Coronary artery (tissue), 2 donors: ENCODE results near the gene VMAC.

Experiments
- DNase-seq: peaks from one replicate; pipeline ENCODE4 v3.0.0-alpha.2; 2017; ENCODE audit warnings: low spot score
- H3K27ac ChIP-seq, 2 donors: fragments of 200-600 bp; sonication (generic); one replicate each; pipeline ENCODE4 v1.5.1; 2016 to 2019
- H3K4me3 ChIP-seq: fragments of 200-600 bp; sonication (generic); 2 replicates; pipeline ENCODE4 v1.5.1; 2016; ENCODE audit warnings: mild to moderate bottlenecking, moderate library complexity
- TF ChIP-seq, protein P1 (sequence below): fragments of 200-600 bp; sonication (generic); IDR thresholded peaks from one replicate; pipeline ENCODE4 v1.5.1; 2019; ENCODE audit warnings: antibody characterized with exemption

The VMAC gene

DNA sequence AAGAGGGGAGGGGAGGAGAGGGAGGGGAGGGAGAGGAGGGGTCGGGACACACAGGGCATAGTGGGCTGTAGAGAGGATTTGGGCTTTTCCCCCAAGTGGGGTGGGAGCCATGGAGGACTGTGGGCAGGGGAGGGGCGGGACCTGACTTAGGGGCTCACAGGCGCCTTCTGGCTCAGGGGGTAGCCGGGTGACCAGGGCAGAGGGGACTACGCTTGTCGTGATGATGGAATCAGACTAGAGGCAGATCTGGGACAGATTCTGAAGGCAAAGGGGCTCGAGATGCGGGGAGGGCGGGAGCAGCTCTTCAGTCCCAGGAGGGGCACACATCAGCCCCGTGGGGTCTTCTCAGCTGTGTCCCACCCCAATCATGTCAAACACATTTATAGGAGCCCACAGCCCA lies 14.6 kb upstream of the VMAC start:
- TF ChIP-seq, protein P1, sequence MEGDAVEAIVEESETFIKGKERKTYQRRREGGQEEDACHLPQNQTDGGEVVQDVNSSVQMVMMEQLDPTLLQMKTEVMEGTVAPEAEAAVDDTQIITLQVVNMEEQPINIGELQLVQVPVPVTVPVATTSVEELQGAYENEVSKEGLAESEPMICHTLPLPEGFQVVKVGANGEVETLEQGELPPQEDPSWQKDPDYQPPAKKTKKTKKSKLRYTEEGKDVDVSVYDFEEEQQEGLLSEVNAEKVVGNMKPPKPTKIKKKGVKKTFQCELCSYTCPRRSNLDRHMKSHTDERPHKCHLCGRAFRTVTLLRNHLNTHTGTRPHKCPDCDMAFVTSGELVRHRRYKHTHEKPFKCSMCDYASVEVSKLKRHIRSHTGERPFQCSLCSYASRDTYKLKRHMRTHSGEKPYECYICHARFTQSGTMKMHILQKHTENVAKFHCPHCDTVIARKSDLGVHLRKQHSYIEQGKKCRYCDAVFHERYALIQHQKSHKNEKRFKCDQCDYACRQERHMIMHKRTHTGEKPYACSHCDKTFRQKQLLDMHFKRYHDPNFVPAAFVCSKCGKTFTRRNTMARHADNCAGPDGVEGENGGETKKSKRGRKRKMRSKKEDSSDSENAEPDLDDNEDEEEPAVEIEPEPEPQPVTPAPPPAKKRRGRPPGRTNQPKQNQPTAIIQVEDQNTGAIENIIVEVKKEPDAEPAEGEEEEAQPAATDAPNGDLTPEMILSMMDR: no peak
- no peak overlapping the region for H3K27ac ChIP-seq
- DNase-seq: no peak

DNA sequence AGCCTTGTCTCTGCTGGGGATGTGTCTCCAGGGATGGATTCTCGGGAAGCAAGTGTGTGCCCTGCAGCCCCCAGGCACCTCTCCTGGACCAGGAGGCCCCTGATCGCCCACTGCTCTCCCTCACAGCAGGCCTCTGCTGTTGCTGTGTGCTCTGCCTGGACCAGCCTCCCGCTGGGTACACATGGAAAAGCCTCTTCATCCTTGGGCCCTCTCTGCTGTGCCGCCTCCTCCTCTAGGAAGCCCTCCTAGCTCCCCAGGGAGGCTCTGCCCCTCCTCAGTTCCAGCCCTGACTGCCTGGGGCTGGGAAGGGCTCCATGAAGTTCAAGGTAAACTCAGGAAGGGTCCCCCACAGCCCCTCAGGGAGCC lies 13.1 kb upstream of the VMAC start:
- Histone ChIP-seq H3K27ac (no peak overlapping the region), H3K4me3 (no peak overlapping the region)
- no peak for DNase-seq
- TF ChIP-seq, protein P1: no peak

More for the DNA sequence above, 14.6 kb upstream of the VMAC start:
- H3K4me3 ChIP-seq: no peak overlapping the region

DNA sequence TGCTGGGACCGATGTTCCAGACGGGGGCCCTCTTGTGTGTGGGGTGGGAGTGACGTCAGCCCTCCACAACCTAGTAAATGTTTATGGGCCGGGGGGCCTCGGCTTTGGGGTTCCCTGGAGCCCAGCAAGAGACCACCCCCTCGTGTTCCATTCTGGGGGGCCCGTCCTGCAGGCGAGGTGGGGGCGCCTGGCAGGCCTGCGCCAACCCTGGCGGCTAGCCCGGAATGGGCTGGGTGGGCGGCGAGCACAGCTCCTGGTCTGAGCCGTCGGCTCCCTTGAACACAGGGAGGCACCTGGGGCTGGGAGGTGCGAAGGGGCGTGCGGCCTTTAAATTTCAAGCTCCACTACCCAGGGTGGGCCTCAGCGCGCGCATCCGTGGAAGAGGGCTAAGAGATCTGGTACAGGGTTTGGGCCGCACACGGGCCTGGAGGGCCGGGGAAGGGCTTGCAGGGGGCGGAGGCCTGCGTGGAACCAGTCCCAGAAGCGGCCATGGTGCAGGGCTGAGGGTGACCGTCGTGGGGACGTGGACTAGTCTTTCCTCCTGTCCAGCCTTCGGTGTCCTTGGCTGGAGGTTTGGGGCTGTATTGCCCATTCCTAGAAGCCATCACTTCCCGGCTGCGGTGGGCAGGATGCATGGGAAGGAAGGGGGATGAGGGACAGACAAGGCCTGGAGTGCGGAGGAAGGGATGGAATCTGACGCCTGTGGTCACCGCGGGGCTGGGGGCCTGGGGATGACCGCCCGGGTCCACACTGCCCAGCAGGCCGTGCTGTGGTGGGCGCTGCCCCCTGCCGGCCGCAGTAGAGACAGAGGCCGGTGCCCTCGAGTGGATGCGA lies 12.5 kb upstream of the VMAC start:
- Histone ChIP-seq H3K4me3 (no peak overlapping the region), H3K27ac (no peak overlapping the region)
- DNase-seq: no peak
- TF ChIP-seq, protein P1: no peak

DNA sequence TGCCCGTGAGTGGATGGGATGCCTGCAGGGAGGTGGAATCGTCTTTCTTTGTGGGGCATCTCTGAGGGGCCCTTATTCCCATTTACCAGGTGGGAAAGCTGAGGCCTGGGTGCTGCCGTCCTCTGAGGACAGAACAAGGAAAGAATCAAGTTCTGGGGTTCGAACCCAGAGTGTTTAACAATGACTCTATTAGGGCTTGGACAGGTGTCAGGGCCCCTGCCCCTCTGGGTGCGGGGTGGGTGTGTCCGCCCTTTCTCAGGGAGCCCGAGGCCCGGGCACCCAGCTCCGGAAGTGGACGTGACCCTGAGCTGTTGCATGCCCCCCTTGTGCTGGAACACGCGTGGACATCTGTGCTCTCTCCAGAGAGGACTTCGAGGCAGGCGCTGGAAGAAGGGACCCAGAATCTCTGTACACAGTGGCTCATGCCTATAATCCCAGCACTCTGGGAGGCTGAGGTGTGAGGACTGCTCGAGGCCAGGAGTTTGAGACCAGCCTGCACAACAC lies 11.8 kb upstream of the VMAC start:
- H3K27ac ChIP-seq: no peak overlapping the region
- DNase-seq: no peak

DNA sequence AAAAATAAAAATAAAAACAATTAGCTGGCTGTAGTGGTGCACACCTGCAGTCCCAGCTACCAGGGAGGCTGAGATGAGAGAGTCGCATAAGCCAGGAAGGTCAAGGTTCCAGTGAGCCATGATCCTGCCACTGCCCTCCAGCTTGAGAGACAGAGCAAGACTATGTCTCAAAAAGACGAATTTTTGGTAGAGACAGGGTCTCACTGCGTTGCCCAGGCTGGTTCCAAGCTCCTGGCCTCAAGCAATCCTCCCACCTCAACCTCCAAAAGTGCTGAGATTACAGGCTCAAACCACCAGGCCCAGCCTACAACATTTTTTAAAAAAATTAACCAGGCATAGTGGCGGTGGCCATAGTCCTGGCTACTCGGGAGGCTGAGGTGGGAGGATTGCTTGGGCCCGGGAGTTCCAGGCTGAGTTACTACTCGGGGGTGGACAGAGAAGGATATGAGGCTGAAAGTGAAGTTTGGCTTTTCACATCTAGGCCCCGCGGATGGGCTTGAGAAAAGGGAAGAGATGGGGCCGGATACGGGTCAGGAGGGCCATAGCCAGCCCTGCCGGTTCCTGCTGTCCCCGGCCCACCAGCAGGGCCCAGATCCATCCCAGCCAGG lies 11.3 kb upstream of the VMAC start:
- TF ChIP-seq, protein P1: no peak
- Histone ChIP-seq H3K27ac (peak overlapping the region in 1 of 2 donors; percentile 54), H3K4me3 (no peak overlapping the region)
- DNase-seq: no peak

More for the DNA sequence above, 11.8 kb upstream of the VMAC start:
- TF ChIP-seq, protein P1: no peak
- H3K4me3 ChIP-seq: no peak overlapping the region

DNA sequence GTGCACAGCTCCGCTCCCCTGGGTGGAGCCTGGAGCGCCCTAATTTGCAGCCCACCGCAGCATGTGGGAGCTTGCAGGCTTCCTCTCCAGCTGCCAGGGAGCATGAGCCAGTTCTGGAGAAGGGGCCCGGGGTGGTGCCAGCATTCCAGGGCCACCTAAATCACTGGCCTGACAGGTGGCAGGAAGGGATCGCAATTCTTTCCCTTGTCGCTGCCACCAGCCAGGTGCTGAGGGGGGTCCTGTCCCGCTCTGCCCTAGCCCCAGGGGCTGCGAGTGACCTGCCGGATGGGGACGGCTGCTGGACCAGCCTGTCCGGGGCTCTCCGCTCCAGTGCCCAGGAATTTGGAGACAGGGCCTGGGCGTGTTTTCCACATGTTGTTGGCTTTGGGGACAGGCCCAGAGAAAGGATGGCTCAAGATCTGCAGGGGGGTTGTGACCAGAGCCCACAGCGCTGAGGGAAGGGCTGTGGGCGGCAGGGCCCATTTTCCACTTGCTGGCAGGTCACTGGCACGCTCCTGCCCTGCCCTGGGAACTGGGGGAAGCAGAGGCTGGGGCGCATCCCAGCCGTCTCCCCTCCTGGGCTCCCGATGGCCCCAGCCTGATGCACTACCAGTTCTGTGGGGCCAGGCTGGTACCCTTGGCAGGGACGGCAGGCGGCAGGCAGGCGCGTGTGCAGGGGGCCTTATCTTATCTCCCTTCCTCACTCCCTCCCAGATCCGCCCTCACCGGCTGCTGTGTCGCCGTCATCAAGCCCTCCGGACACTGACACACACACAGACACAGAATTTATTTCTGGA lies 10.6 kb upstream of the VMAC start:
- DNase-seq: no peak
- TF ChIP-seq, protein P1: no peak
- Histone ChIP-seq H3K27ac (peak overlapping the region in 1 of 2 donors; percentile 54), H3K4me3 (peak overlapping the region; percentile 7)
